H1 (cell line): Measurements from ENCODE around the gene TMEM237. TPM values are rescaled to one million over a fixed set of nuclear protein-coding genes. Genes with fewer than 3 reads are reported as not detected.

Experiments used
- BACH1 ChIP-seq: IDR thresholded peaks from 2 replicates; pipeline ENCODE4 v1.6.1; 2012; ENCODE audit warnings: low read length, improper control_type of control experiment
- BCL11A ChIP-seq, 2 experiments: IDR thresholded peaks; one replicate each; pipeline ENCODE4 v1.6.1; 2011; ENCODE audit warnings: low read depth in 2 of 2, low read length in 2 of 2, mild to moderate bottlenecking in 2 of 2
- CBX5 ChIP-seq: fragments of 300-800, 300-1000 bp; sonication (generic); IDR thresholded peaks from 2 replicates; pipeline ENCODE4 v1.7.1; 2016; ENCODE audit warnings: antibody characterized with exemption, low read length, low read depth
- CBX8 ChIP-seq: fragments of 300-800, 300-1000 bp; sonication (generic); IDR thresholded peaks from 2 replicates; pipeline ENCODE4 v1.7.1; 2016; ENCODE audit warnings: low read depth, low read length, borderline replicate concordance
- JUN ChIP-seq: IDR thresholded peaks from 2 replicates; pipeline ENCODE4 v1.6.1; 2011; ENCODE audit warnings: low read depth, mild to moderate bottlenecking, improper control_type of control experiment, low read length
- NRF1 ChIP-seq: IDR thresholded peaks from 2 replicates; pipeline ENCODE4 v1.6.1; 2011; ENCODE audit warnings: mild to moderate bottlenecking, low read depth, low read length, improper control_type of control experiment
- POU5F1 ChIP-seq: IDR thresholded peaks from 2 replicates; pipeline ENCODE4 v1.6.1; 2011; ENCODE audit warnings: low read depth, mild to moderate bottlenecking, low read length, moderate library complexity
- RBBP5 ChIP-seq: IDR thresholded peaks from 2 replicates; pipeline ENCODE4 v1.7.1; 2012; ENCODE audit warnings: low read depth, mild to moderate bottlenecking, inconsistent platforms, low read length, moderate library complexity, borderline replicate concordance
- SRF ChIP-seq: IDR thresholded peaks from 2 replicates; pipeline ENCODE4 v1.6.1; 2011; ENCODE audit warnings: mild to moderate bottlenecking, low read depth, low read length, moderate library complexity
- SUZ12 ChIP-seq: fragments of 200-600 bp; sonication (generic); IDR thresholded peaks from 2 replicates; pipeline ENCODE4 v1.6.1; 2012; ENCODE audit warnings: mild to moderate bottlenecking, inconsistent platforms, low read length, moderate library complexity, mixed read lengths
- TCF12 ChIP-seq: IDR thresholded peaks from 2 replicates; pipeline ENCODE4 v1.6.1; 2011; ENCODE audit warnings: low read depth, mild to moderate bottlenecking, low read length
- polyA plus RNA-seq, 7 experiments: library from polyadenylated mRNA; depleted of rRNA in 3 of 7; stranded (reverse) in 5 of 7; unstranded in 2 of 7; fragments of >200 nt in 5 of 7; fragments of 200-250 nt in 2 of 7; gene quantifications; 1 replicate in 5 of 7; 2 replicates in 1 of 7; 4 replicates in 1 of 7; pipeline versions ENCODE4 v1.2.1 to v1.2.3, GENCODE V29; 2011 to 2013; ENCODE audit warnings: missing spikeins in 2 of 7, mixed read lengths in 2 of 7
- total RNA-seq: library from RNA; stranded (reverse); fragmentation: NEBNext Ultra II Directional; extraction: Animal tissue kit (Norgen Biotek cat#: 25700); gene quantifications from 2 replicates; pipeline ENCODE4 v1.2.1, GENCODE V29; 2021
- TF ChIP-seq, protein P1 (sequence below): fragments of 300-600 bp; sonication (generic); IDR thresholded peaks from 2 replicates; pipeline ENCODE4 v1.7.1; 2012; ENCODE audit warnings: low read length, moderate library complexity, mild to moderate bottlenecking, inconsistent platforms; ENCODE audit not compliant: insufficient replicate concordance
- TF ChIP-seq, protein P2 (sequence below): IDR thresholded peaks from 2 replicates; pipeline ENCODE4 v1.6.1; 2012; ENCODE audit warnings: inconsistent platforms

Gene TMEM237
- total and polyA plus RNA-seq, 2 of the 8 experiments (the other 6 are each of a cell fraction or from before 2014, with no cell fraction given): 26.1 to 41.0 TPM

DNA sequence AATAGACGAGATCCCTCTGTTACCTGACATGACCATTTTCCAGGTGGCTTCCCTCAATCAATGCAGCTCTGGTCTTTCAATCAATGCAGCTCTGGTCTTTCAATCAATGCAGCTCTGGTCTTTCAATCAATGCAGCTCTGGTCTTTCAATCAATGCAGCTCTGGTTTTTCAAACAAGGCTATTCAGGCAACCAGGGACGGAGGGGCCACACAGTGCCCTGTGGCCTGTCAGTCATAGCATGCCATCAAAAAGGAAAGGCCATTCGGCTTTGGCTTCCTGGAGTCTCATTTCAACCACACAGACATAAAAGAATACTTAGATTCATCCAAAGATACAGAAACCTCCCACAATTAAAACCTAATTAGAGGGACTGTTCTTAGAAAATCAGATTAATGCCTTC lies 41.9 kb upstream of the TMEM237 start (continued):
- TF ChIP-seq, protein P1, sequence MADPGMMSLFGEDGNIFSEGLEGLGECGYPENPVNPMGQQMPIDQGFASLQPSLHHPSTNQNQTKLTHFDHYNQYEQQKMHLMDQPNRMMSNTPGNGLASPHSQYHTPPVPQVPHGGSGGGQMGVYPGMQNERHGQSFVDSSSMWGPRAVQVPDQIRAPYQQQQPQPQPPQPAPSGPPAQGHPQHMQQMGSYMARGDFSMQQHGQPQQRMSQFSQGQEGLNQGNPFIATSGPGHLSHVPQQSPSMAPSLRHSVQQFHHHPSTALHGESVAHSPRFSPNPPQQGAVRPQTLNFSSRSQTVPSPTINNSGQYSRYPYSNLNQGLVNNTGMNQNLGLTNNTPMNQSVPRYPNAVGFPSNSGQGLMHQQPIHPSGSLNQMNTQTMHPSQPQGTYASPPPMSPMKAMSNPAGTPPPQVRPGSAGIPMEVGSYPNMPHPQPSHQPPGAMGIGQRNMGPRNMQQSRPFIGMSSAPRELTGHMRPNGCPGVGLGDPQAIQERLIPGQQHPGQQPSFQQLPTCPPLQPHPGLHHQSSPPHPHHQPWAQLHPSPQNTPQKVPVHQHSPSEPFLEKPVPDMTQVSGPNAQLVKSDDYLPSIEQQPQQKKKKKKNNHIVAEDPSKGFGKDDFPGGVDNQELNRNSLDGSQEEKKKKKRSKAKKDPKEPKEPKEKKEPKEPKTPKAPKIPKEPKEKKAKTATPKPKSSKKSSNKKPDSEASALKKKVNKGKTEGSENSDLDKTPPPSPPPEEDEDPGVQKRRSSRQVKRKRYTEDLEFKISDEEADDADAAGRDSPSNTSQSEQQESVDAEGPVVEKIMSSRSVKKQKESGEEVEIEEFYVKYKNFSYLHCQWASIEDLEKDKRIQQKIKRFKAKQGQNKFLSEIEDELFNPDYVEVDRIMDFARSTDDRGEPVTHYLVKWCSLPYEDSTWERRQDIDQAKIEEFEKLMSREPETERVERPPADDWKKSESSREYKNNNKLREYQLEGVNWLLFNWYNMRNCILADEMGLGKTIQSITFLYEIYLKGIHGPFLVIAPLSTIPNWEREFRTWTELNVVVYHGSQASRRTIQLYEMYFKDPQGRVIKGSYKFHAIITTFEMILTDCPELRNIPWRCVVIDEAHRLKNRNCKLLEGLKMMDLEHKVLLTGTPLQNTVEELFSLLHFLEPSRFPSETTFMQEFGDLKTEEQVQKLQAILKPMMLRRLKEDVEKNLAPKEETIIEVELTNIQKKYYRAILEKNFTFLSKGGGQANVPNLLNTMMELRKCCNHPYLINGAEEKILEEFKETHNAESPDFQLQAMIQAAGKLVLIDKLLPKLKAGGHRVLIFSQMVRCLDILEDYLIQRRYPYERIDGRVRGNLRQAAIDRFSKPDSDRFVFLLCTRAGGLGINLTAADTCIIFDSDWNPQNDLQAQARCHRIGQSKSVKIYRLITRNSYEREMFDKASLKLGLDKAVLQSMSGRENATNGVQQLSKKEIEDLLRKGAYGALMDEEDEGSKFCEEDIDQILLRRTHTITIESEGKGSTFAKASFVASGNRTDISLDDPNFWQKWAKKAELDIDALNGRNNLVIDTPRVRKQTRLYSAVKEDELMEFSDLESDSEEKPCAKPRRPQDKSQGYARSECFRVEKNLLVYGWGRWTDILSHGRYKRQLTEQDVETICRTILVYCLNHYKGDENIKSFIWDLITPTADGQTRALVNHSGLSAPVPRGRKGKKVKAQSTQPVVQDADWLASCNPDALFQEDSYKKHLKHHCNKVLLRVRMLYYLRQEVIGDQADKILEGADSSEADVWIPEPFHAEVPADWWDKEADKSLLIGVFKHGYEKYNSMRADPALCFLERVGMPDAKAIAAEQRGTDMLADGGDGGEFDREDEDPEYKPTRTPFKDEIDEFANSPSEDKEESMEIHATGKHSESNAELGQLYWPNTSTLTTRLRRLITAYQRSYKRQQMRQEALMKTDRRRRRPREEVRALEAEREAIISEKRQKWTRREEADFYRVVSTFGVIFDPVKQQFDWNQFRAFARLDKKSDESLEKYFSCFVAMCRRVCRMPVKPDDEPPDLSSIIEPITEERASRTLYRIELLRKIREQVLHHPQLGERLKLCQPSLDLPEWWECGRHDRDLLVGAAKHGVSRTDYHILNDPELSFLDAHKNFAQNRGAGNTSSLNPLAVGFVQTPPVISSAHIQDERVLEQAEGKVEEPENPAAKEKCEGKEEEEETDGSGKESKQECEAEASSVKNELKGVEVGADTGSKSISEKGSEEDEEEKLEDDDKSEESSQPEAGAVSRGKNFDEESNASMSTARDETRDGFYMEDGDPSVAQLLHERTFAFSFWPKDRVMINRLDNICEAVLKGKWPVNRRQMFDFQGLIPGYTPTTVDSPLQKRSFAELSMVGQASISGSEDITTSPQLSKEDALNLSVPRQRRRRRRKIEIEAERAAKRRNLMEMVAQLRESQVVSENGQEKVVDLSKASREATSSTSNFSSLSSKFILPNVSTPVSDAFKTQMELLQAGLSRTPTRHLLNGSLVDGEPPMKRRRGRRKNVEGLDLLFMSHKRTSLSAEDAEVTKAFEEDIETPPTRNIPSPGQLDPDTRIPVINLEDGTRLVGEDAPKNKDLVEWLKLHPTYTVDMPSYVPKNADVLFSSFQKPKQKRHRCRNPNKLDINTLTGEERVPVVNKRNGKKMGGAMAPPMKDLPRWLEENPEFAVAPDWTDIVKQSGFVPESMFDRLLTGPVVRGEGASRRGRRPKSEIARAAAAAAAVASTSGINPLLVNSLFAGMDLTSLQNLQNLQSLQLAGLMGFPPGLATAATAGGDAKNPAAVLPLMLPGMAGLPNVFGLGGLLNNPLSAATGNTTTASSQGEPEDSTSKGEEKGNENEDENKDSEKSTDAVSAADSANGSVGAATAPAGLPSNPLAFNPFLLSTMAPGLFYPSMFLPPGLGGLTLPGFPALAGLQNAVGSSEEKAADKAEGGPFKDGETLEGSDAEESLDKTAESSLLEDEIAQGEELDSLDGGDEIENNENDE: no peak
- TF ChIP-seq, protein P2, sequence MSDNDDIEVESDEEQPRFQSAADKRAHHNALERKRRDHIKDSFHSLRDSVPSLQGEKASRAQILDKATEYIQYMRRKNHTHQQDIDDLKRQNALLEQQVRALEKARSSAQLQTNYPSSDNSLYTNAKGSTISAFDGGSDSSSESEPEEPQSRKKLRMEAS: no peak
- TF ChIP-seq RBBP5: no peak
- TF ChIP-seq JUN: no peak
- no peak for TF ChIP-seq CBX8
- no peak for TF ChIP-seq CBX5
- no peak for TF ChIP-seq SUZ12
- no peak for TF ChIP-seq BACH1
- TF ChIP-seq NRF1: no peak
- TF ChIP-seq SRF: no peak
- TF ChIP-seq BCL11A (IDR thresholded peaks at IDR 0.05; ENCODE audit: low read depth in 2 of 2, low read length in 2 of 2): no peak
- no peak for TF ChIP-seq POU5F1
- TF ChIP-seq TCF12: no peak
